GM19467 (cell line): ENCODE data around the gene TP53TG5.
"Not testable (repeated sequence)": the region's sequence is repeated elsewhere in the genome, so short reads cannot be mapped to it uniquely, and the experiment has no call there.

Experiments
- ATAC-seq: cut with Tn5 transposase; IDR thresholded peaks from one replicate; pipeline ENCODE4 v1.9.1; 2021; ENCODE audit warnings: mild to moderate bottlenecking, moderate library complexity; ENCODE audit not compliant: unreplicated experiment

TP53TG5 gene

DNA sequence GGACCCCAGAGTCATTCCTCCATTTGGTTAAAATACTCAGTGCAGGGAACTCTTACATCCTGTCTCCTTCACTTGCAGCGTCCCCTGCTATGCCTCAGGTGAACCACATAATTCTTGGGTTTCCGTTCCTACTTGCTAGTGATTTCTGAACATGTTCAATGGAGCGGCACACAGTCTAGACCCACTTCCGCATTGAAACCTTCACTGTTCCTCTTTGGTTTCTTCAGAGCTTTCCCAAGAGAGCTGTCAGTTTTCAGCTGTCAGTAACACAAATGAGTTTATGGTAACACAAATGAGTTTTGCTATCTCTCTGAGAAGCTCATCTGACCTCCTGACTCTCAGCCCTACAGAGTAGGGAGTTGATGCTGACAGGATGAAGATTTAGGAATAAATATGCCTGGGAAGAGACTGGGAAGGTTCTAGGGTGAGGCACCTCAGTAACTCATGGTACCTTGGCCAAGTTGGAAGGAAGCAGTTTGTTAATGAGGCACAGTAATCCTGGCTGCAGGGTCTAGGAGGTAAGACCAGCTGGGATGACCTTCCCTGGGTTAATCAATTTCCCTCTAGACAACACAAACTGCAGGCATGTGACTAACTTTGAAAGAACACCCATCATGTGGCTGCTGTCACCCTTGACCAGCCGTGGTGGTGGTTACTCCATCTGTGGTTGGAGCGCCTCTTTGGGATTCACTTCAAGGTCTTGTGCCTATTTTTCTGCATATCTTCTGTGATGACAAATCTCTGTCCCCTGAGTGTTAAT is 9.7 kb downstream of the TP53TG5 start:
- ATAC-seq, result peak; percentile 74

DNA sequence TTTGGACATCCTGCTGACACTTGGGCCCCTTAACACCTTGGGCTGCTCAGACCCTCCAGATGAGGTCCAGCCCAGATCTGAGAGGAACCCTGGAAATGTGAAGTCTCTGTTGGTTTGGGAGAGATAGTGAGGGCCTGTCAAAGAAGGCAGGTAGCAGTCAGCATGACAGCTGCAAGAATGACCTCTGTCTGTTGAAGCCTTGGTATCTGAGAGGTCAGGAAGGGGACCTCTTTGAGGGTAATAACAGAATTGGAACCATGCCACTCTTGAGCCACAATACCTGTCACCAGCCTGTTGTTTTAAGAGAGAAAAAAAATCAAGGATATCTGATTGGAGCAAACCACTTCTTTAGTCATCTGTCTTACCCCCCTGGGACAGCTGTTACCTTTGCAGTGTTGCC is 11.0 kb downstream of the TP53TG5 start:
- ATAC-seq, result no peak

DNA sequence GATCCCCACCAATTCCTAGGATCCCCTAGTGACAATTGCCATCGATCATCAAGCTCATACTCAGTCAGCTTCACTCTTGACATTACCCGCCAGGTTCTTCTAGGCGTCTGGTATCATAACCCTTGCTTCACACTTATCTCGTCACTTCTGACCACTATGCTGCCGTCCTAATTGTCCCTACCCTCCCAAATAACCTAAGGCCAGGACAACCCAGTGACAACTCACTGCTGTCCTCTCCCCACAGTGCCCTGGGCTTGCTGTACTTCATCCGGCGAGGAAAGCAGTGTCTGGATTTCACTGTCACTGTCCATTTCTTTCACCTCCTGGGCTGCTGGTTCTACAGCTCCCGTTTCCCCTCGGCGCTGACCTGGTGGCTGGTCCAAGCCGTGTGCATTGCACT is 11.5 kb downstream of the TP53TG5 start:
- no peak for ATAC-seq

DNA sequence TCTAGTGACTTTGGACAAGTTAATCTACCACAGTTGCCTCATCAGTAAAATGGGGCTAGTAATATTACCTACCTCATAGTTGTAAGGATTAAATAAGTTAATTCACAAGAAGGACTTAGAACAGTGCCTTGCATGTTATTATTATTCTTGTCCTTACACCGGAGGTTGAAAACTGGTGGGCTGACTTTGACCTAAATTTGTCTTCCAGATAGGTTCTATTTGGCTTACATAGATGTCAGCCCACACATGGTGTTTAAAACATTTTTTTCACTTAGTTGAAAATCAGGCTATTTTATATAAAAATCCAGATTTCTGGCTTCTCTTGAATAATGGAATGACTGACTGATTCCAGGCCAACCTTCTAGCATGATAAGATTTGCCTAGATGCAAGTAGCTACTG is 11.9 kb downstream of the TP53TG5 start:
- no peak for ATAC-seq

DNA sequence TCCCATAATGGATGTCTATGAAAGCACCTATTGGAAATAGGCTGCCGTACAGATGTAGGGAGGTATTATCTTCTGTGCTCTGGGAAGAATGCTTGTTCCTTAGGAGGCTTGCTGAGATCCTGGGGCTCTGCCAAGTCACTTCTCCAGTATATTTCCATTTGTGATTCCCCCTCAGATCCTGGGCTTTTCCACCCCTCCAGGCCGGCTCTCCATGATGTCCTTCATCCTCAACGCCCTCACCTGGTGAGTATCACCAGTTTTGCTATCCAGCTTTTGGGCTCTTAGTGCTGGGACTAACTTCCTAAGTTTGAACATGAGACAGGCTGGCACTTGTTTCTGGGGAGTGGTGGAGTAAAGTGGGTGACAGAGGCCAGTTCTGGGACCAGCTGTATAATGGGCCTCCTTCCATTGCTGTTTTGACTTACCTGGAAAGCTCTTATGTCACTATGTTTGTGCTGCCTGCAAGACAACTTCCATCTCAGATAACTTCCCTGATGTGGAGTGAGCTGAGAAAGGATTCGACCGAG is 12.6 kb downstream of the TP53TG5 start:
- ATAC-seq, result no peak

DNA sequence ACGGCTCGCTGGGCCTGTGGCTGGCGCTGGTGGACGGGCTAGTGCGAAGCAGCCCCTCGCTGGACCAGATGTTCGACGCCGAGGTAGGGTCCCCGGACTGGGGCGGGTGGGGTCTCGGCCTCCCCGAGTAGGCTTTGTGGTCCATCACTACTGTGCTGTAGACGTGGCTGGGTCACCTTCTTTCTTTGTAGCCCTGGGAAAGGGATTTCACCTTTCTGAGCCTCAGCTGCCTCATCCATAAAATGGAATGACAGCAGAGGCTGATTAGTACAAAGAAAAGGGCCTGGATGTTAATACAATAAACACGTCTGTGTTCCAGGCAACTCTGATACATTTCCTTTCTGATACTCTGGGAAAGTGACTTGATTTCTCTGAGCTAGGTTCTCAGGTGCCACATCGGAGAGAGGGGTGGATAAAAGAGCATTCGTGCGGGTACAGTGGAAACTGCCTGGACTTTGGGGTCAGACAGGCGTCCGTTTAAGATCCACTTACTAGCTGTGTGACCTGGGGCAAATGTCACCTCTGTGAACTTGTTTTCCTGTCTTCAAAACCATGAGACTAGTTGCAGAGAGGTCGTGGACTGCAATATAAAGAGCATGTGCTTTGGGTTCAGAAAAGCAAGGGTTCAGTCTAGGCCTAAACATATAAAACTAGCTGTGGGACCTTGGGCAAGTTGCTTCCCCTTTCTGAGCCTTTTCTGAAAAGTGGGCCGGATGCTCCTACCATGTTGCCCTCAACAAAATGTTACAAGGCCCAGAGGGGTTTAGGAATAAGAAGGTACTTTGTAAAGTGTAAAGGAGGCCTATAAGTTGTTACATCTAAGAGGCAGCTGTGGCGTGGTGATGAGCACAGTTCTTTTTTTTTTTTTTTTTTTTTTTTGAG is 14.3 kb downstream of the TP53TG5 start:
- ATAC-seq, result no peak

DNA sequence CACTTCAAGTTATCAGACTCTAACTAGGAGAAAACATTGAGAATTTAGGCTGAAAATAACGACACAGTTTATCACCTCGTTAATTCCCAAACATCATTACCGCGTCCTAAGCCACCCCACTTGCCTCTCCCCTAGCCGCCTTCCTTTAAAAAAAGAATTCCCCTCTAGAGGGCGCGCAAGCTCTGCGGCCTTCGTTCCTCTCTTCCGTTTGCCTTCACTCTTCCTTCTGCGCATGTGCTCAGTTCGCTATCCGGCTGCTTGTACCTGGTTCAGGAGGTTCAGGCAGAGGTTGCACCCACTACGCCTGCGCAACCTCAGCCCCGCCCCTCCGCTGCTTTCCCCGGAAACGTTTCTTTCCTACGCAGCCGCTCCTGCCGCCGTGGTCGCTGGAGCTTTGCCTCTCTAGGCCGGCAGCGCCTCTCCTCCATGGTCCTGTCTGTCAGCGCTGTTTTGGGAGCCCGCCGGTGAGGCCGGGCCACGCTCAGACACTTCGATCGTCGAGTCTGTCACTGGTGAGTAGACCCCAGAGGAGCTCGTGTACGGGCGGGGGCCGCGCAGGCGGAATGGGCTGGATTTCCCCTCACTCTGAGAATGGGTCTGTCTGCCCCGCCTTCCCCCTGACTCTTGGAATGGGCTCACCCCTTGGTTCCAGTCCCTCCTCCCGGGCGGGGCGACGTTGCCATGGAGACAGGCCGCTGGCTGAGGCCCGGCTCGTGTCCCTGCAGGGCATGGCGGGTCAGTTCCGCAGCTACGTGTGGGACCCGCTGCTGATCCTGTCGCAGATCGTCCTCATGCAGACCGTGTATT is 15.1 kb downstream of the TP53TG5 start, which contains the start of gene SYS1:
Gene SYS1 (plus strand): TSS at position 353 of the 807 bp plus-strand sequence. CDS start 376 bp downstream, at position 729.
- peak; percentile 83 for ATAC-seq

DNA sequence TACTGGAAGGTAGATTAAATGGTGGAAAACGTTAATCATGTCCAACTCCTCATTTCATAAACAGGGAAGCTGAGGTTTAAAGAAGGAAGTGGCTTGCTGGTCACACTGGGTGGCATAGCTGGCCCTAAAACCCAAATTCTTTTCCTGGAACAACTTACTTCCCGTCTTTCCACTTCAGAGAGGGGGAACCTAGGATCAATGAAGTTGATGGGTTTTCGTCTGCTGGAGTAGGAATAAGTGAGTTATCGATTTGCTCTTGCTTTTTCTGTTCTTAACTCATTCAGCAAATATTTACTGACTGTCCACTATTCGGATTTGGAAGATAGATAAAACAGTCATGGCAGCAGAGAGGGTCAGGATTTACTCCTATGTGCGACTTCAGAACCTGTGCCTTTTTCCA is 16.3 kb downstream of the TP53TG5 start:
- ATAC-seq, result no peak

DNA sequence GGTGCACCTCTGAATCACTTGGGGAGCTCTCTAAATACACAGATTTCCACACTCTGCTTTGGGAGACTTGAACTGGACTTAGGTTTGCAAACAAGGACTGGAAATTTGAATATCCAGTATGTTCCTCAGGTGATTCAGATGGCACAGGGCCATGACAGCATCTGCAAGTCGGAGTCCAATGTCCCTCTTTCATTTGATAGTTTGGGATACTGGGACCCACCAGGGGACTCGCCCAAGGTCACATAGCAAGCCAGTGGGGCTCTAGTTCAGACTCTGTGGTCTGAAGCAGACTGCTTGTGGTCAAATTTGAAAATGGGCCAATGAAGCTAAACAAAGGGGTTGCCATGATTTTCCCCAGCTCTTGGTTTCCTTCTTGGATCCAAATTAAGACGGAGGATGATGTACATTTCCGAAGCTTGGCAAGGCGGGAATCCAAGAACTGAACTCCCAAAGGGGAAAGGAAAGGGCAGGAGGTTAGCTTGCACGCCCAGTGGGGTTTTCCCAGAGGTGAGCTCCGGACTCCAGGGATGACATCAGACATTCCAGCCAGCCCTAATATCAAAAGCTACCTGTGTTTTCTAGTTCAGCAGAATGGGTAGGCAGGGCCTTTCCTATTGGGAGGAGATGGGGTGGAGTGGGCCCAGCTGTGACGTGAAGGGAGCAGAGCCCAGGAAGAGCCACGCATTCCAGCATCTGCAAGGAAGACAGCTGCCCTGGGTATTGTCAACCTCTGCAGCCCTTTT is 18.5 kb downstream of the TP53TG5 start:
- ATAC-seq, result no peak

DNA sequence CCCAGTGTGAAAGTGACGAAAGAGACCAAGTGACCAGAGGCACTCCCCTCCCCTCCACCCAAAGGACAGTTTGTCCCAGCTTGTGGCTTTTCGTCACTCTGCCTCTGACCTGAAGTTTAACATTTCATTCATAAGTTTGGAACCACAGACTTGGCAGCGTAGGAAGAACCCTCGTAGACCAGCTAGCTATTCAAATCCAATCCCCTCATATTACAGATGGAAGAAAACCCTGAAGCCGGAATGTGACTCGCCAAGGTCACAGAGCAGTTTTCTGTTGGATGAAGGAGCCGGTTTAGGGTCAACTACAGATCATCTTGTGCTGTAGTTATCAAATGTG is 19.1 kb downstream of the TP53TG5 start:
- no peak for ATAC-seq

DNA sequence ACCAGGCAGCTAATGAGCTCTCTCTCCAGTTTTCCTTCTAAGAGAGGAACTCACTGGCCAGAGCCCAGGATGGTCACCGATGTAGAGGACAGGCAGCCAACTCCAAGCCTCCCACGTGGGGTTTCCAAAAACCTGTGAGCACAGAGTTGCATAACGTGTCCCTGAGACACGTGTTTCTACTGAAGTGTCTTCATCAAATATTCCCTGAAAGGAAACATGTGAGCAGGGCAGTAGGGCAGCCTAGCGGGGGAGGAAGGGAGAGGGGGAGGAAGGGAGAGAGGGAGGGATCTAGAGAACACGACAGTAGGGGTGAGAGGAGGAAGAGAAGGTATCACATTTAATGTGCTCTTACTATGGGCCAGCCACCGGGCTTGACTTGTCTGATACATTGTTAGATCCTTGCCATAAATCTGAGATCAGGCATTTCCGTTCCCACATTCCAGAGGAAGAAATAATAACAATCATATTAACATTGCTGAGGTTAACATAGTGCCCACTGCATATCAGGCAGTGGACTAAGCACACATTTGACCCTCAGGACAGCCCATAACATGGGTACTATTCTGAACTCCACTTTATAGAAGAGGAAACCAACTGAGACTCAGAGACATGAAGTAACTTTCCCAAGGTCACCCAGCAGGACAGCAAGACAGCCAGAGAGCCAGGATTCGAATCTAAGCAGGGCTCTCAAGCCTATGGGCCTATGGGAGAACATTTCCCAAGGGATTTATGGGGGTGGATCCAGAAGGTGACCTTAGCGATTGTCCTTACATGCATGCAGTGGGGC is 19.6 kb downstream of the TP53TG5 start:
- no peak for ATAC-seq

DNA sequence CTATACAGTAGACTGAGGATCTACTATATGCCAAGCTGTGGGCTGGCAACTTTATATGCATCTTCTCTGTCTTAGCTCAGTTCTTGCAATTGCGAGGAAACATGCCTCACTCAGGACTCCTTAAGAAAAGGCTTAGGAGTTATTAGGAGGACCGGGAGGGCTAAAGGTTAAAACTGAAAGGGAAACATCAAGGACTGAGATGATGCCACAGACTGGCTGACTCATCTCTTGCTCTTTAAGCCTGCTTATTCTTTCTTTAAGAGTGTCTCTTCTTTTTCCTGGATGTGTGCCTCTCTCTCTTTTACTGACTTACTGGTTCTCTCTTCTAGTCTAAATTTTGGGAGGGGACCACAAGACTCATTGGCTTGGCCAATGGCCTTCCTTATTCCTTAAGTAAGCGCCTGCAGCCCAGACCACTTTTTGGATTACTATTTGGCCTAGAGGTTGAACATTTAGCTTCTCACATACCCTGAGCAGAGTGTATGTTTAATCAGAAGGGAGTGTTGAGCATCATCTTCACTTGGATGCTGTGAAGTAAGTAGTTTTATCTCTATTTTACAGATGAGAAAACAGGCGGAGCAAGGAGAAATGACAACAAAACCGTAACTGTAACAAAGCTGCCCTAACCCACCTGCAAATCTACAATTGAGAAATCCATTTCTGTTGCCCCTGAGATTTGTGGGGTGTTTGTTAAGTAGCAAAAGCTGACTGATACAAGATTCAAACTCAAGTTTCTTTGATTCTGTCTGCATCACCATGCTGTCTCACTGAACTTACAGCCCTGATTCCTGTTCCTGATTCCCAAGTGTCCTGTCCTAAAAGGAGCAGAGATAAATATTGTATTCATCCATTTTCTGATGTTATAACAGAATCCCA is 22.7 kb downstream of the TP53TG5 start:
- ATAC-seq, result no peak

DNA sequence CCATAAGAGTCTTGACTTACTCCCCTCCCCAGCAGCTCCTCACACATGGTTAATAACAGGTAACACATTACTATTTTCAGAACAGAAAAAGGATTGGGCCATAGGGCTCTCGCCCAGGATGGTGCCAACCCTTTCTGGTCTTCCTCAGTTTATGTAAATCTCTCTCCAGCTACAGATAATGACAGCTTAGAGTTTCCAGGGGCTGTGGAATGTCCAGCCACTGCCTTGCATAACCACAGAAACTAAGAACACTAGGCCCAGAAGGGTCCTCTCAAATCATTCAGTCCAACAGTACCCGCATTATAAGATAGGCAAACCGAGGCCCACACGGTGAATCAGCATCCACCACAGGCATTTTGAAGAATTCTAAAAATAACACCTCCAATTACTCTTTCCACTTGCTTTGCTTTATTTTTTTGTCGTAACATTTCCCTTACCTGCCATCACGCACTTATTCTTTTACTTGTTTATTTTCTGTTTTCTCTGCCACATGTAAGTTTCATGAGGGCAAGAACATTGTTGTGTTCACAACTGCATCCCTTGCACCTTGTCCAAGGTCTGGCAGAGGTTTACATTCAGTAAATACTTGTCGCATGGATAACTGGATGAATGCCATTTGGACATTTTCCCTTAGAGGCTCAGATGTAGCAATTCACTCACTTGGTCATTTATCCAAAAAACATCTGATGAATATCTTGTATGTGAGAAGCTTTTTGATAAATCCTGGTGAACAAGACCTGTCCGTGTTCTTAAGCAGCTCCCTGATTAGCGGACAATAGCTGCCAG is 23.5 kb downstream of the TP53TG5 start:
- ATAC-seq, result no peak

DNA sequence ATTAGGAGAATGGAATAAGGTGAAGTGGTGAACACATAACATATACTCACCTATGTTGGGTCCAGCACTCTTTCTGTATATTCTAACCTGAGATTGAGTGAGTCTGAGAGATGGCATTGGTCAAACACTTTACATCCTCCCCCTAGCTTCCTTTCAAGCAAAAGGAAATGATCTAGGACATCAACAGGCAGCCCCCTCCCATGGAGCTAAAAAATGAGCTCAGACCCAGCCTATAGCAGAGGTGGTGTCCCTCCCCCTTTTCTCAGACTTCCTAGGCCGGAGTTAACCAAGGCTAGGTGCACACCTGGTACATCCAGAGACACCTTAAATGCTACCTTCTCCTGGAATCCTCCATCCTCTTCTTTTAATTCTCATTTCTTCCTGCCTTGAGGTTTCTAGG is 24.4 kb downstream of the TP53TG5 start:
- ATAC-seq, result no peak

DNA sequence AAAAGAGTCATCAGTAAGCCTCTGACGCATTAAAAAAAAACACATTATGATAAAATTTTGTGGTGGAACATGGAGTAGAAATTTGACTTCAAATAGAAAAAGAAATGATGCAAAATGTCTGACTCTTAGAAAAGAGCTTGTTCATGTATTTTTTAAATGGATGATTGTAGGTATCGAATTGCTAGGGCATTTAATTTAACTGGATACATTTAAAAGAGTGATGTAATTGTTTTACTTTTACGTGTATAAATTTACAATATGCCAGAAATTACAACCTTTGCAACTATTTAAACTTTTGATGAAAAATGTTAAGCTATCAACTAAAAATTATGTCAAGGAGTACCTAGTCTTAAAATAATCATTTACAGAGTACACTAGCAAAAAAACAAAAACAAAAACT is 25.4 kb downstream of the TP53TG5 start:
- ATAC-seq, result no peak

DNA sequence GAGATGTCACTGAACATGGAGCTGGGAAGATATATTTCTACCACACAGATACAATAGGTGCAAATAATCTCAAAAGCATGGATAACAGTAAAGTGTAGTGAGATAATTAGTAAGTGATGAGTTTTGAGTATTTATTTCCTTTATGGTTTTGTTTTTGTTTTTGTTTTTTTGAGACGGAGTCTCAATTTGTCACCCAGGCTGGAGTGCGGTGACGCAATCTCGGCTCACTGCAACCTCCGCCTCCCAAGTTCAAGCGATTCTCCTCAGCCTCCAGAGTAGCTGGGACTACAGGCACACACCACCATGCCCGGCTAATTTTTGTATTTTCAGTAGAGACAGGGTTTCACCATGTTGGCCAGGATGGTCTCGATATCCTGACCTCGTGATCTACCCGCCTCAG is 27.3 kb downstream of the TP53TG5 start:
- not testable (repeated sequence) for ATAC-seq

DNA sequence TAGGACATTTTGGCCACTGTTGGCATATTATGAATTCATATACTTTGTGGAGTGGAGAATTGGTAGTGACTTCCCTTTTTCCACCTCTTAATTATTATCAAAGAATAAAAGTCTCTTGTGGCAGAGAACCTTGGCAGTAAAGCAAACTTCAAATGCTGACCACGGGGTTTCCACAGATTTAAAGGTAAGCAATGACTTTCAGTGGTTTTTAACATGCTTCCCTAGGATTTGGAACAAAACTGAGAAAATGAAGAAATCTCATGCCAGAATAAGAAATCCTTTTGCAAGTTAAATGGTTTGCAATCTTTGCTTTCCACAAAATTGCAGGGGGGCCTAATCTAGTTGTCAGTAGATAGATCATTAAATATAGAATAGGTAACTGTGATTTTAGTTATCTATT is 27.9 kb downstream of the TP53TG5 start:
- no peak for ATAC-seq
